Posterior cingulate gyrus (tissue), 11 donors: ENCODE measurements around the gene TUBG1.

Experiments
- DNase-seq, 10 donors: peaks; one replicate each; pipeline versions ENCODE4 v3.0.0 to v3.0.0-alpha.2; 2020 to 2021; ENCODE audit warnings: mixed read lengths in 3 of 10
- intact Hi-C: fragments of 100-400 bp; cut with DNase I; formaldehyde crosslinking; loops from one replicate; pipeline ENCODE4 v1.15.1; 2023

TUBG1 gene

GRCh38 chr17:42609182-42609813 is at the start of gene TUBG1, which contains the start of gene RETREG3:
Gene TUBG1, plus strand, starts transcription at chr17:42609683. Its CDS starts 55 bp downstream, at chr17:42609738.
Gene RETREG3, minus strand, starts transcription at chr17:42609374. Its CDS starts 50 bp downstream, at chr17:42609324.
- intact Hi-C loops, result loop anchor here (1.0 kb wide), 1 partner anchor 70 kb away; no protein-coding TSS in a partner anchor
- peak; percentile 96 to 100 (median 98) for DNase-seq

- intact Hi-C loops, result no loop called here
- peak in 1 of 10 donors; percentile 2 for DNase-seq
These were observed 49.2 kb upstream of the TUBG1 start for GRCh38 chr17:42560246-42560645.

- intact Hi-C loops, result no loop called here
- peak; percentile 88 to 99 (median 94) for DNase-seq
These were observed 47.5 kb upstream of the TUBG1 start, which contains the start of gene COASY for GRCh38 chr17:42561897-42562387. Gene COASY, plus strand, starts transcription at chr17:42562148. Its CDS starts 475 bp downstream, at chr17:42562623.

GRCh38 chr17:42562388-42563142 is 46.9 kb upstream of the TUBG1 start:
- DNase-seq, result peak in 3 of 10 donors; percentile 71 to 85 (median 76)
- intact Hi-C loops, result no loop called here

GRCh38 chr17:42563143-42563509 is 46.4 kb upstream of the TUBG1 start:
- intact Hi-C loops, result no loop called here

GRCh38 chr17:42563543-42563942 is 45.9 kb upstream of the TUBG1 start:
- intact Hi-C loops, result no loop called here
- no peak for DNase-seq

More at GRCh38 chr17:42563143-42563509, 46.4 kb upstream of the TUBG1 start:
- peak in 1 of 10 donors; percentile 31 for DNase-seq

GRCh38 chr17:42563950-42564349 is 45.5 kb upstream of the TUBG1 start:
- intact Hi-C loops, result no loop called here
- peak in 1 of 10 donors; percentile 37 for DNase-seq

GRCh38 chr17:42564815-42565522 is 44.5 kb upstream of the TUBG1 start:
- peak in 1 of 10 donors; percentile 52 for DNase-seq
- intact Hi-C loops, result no loop called here

- DNase-seq, result peak in 2 of 10 donors; percentile 40 to 57
- intact Hi-C loops, result no loop called here
These were observed 43.8 kb upstream of the TUBG1 start for GRCh38 chr17:42565523-42566214.

- intact Hi-C loops, result no loop called here
- peak in 2 of 10 donors; percentile 34 to 67 for DNase-seq
These were observed 43.1 kb upstream of the TUBG1 start for GRCh38 chr17:42566215-42566882.

GRCh38 chr17:42566883-42567573 is 42.5 kb upstream of the TUBG1 start, which contains the start of gene MLX:
Gene MLX, plus strand, starts transcription at chr17:42567100. Its CDS starts 25 bp downstream, at chr17:42567125.
- peak; percentile 88 to 99 (median 91) for DNase-seq
- intact Hi-C loops, result no loop called here

- intact Hi-C loops, result no loop called here
- DNase-seq, result peak in 1 of 10 donors; percentile 73
These were observed 41.0 kb upstream of the TUBG1 start for GRCh38 chr17:42568341-42569111.

- DNase-seq, result peak in 1 of 10 donors; percentile 29
- intact Hi-C loops, result no loop called here
These were observed 37.9 kb upstream of the TUBG1 start for GRCh38 chr17:42571435-42572225.

GRCh38 chr17:42573095-42573494 is 36.4 kb upstream of the TUBG1 start:
- intact Hi-C loops, result no loop called here
- no peak for DNase-seq

GRCh38 chr17:42574463-42574862 is 35.0 kb upstream of the TUBG1 start:
- intact Hi-C loops, result no loop called here
- DNase-seq, result no peak

- intact Hi-C loops, result loop anchor here (2.0 kb wide), 1 partner anchor 100 kb away; the partner anchor contains the start of gene PLEKHH3
- DNase-seq, result no peak
These were observed 32.3 kb upstream of the TUBG1 start for GRCh38 chr17:42577140-42577531.
